OCI-M1 (cell line): ENCODE results near the gene SYNPR.
"Not testable (repeated sequence)": the region's sequence is repeated elsewhere in the genome, so short reads cannot be mapped to it uniquely, and the experiment has no call there.

ENCODE experiments used
- DNase-seq: peaks from one replicate; lab custom pipeline; 2025; lab: John Stamatoyannopoulos, UW

The SYNPR gene

DNA sequence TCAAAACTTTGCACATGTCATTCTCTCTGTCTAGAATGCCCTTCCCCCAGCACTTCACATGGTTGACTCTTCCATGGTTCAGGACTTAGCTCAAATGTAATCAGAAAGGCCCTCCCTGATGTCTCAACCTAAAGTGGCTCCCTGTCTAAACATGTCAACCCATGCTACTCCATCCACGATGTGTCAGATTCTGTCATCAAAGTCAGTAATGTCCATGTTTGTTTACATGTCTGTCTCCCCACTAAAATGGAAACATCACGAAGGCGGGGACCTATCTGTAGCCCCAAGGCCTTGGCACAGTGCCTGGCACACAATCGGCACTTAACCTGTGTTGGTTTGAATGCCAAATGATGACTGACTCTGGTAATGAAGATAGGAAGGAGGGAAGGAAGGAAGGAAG is 353.6 kb downstream of the SYNPR start:
- no peak for DNase-seq

DNA sequence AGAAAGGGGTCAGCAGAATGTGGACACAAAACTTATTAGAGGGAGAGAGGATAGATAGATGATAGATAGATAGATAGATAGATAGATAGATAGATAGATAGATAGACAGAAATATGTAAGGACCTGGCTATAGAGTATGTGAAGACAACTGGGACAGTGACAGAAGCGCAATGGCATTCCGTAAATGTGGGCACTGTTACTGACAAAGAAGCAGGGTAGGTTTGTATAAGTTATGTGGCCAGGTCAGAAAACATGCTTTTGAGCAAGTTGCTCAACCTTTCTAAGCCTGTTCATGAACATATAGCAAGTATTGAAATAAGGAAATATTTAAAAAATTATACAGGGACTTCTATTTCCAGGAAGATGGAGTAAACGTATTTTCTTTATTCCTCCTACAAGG is 357.1 kb downstream of the SYNPR start:
- no peak for DNase-seq

DNA sequence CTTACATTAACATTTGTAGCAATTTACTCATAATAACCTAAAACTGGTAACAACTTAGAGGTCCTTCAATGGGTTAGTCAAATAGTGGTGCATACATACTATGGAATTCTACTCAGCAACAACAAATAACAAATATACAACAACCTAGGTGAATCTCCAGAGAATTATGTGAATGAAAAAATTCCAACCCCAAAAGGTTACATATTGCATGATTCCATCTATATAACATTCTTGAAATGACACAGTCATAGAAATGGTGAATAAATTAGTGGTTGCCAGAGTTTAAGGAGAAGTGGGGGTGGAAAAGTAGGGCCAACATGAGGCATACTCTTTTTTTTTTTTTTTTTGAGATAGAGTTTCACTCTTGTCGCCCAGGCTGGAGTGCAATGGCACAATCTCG is 361.7 kb downstream of the SYNPR start:
- no peak for DNase-seq

DNA sequence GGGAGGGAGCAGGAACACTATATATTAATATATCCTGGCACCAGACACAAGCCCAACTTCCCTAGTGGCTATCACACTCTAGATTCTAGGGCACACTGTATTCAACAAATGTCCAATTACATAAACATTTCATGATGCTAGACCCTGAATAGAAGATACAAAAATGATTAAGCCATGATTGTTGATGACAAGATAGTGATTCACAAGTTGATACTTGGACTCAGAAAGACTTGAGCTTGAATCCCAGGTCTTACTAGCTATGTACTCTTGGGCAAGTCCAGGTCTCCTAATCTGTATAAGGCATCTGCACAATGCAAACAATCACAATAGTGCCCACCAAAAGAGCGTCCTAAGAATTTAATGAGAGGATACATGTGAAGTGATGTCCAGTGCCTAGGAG is 364.4 kb downstream of the SYNPR start:
- DNase-seq = no peak

DNA sequence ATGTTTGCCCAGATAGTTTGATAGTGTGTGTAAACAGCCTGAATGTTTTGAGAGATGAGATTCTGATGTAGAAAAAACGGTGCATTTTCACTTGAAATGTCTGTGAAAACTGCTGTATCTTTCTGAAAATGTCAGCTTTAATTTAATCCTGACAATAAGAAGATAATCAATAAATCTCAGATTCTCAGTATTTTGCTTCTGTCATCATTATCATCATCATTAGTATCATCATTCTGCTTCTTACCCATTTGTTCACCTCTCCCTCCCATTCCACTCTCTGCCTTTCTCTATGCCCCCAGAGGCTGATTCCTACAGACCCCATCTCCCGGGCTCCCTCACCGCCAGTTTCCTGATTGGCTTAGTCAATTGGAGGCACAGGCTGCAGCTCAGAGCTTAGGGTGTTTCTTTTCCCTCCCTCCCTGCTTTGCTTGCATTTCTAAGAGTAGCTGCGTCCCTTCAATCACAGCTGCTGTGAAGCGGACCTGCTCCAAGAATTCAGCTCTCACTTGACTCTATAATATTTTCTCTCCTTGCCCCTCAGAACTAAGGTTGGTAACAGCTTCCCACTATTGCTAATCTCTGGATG is 366.2 kb downstream of the SYNPR start:
- DNase-seq = no peak

DNA sequence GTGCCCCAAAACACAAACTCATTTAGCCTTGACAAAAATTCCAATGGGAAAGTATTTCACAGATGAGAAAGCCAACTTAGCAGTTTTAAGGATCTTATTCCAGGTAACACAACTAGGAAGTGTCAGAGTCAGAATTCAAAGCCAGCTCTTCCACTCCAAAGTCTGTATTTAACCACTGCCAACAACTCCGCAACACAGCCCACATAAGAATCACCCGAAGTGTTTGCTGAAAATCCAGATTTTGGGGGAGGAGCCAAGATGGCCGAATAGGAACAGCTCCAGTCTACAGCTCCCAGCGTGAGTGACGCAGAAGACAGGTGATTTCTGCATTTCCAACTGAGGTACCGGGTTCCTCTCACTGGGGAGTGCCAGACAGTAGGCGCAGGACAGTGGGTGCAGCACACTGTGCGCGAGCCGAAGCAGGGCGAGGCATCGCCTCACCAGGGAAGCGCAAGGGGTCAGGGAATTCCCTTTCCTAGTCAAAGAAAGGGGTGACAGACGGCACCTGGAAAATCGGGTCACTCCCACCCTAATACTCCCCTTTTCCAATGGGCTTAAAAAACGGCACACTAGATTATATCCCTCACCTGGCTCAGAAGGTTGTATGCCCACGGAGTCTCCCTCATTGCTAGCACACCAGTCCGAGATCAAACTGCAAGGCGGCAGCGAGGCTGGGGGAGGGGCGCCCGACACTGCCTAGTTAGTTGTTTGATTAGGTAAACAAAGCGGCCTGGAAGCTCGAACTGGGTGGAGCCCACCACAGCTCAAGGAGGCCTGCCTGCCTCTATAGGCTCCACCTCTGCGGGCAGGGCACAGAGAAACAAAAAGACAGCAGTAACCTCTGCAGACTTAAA is 367.0 kb downstream of the SYNPR start:
- DNase-seq = not testable (repeated sequence)

DNA sequence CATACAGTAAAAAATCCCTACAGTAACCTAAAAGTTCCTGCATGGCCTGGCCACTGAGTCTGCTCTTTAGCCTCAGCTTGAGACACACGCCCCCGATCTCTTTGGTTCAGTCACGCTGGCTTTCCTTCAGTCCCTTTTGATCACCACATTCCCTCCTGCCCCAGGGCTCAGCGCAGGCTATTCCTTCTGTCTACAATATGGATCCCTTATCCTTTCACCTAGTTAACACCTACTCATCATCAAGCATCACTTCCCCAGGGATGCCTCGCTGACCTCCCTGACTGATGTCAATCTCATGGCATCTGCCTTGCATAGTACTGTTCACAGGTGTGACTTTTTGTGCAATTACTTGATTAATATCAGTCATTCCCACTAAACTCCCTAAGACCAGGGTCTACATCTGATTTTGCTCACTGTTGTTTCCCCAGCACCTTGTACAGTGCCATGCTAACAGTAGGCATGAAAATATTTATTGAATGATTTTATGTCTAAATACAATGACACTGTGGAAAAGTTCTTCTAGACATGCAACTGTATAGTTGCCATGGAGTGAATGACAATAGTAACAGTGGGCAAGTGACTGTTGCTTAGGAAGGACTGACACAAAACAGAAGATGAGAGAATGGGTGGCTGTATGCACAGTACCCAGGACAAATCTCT is 374.1 kb downstream of the SYNPR start, which contains the start of gene SNTN:
SNTN (plus strand) TSS at position 610 of the 660 bp plus-strand sequence; CDS start at position 623, 13 bp downstream.
- DNase-seq = no peak

DNA sequence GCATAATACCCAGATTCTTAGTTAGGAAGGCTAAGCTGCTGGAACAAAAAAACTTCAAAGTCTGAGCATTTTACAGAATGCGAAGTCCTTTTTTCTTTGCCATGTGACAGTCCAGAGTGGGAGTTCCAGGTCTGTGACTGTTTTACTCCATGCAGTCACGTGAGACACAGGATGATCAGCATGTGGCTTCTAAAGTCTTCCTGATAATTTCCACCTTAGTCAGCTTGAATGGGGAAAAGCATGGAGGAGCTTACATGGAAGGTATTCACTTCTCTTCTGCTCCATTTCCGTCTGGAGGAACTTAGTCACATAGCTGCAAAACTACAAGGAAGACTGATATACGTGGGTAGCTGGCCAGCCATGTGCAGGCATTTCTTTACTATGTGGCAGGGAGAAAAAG is 376.1 kb downstream of the SYNPR start:
- DNase-seq = no peak

DNA sequence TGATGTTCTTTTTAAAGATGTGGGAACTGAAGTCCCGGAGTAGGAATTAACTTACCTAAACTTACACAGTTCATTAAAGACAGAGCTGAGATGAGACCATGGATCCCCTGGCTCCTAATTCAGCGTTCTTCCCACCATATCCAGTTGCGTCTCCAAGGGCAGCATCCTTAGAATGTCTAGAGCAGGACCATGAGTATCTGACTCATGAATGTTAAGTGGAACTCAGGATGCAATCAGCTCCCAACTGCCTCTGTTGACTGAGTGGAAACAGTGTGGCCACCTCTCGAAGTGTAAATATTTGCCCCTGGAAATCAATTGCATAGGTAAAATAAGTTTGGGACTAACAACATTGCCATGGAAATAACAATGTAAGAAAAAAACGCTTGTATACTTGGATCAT is 376.8 kb downstream of the SYNPR start:
- no peak for DNase-seq

DNA sequence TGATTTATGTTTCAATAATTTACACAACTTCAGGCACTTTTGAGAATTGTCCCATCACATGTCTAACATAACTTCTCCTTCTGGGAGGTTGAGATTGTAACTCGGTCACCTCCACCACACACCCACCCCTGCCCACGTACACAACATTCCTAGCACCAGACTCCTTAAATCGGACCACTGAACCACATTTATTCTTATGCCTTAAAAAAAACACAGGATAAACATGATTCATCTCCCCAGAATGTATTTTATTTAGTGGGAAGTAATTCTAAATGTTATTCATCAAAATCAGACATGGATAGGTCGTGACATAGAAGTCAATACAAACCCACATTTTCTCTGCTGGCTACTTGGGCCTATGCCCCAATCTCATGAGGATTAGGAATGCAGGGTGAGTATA is 377.4 kb downstream of the SYNPR start:
- no peak for DNase-seq

DNA sequence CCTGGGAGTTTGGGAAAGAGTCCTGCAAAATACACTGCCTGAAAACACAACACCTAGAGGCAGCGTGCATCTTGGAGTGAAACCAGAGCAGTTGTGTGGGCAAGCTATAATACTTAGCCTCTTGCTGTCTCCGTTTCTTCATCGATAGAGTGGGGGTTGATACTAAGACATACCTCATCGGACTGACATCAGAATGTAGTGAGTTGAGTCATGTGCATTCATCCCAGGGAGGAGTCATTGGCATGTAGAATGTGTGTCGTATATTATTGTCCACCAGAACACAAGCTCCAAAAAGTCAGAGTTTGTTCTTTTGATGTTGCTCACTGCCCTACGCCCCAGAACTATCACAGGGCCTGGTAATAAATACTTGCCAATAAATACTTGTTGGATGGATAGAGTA is 378.7 kb downstream of the SYNPR start:
- no peak for DNase-seq

DNA sequence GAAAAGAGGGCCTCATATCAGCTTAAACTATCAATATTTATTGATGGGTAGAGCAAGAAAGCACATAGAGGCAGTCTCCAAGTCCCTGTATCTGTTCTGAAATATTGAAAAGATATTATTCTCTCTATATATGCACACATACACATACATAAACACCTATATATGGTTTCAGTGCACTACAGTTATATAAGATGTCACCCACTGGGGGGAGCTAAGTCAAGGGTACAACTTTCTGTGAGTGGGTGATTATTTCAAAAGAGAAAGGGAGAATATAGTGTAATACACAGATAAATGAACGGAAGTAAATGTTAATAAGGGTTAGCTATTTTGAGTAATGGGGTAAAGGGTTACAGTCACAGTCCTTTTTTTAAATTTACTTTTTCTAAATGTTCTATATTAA is 383.1 kb downstream of the SYNPR start:
- peak; percentile 34 for DNase-seq

DNA sequence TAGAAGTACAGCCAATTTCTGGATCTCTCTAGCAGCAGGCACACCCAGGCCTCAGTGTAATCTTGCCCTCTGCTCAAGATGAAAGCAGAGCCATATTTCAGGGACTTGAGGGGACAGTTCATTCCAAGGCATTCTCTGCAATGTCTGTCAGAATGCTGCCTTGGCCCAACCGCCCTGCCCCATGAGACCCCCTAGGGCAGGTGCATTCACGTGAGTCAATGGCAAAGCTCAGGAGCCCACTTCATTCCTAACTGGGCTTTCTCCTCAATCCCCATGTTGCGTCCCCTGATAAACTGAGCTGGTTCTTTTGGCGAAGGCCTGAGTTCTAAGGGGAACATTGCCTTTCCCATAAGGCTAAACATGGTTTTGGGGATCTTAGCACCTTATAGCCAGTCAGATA is 383.9 kb downstream of the SYNPR start:
- no peak for DNase-seq

DNA sequence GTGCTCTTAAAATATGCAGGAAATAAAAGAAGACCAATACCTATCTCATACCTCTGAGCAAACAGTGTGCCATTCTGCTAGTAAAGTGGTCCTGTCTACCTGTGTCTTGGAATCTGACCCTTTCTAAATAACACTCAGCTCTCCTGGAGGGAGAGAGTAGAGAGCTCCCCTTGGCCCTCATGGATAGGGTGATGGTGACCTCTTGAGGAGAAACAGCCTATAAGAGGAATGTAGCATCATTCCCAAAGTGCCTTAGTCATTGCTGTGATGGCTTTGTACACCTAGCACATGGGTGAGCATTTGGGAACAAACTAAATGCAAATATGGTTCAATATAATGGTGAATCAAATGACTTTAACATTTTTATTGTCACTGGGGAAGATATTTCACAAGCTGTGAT is 384.4 kb downstream of the SYNPR start:
- DNase-seq = no peak
